Mesendoderm (in vitro differentiated cells): Measurements from ENCODE around the gene POLD2.

Experiments
- DNase-seq: peaks from one replicate; pipeline ENCODE4 v3.0.0; 2013
- H2AK5ac ChIP-seq: 2 replicates; pipeline ENCODE4 v1.6.1; 2013; ENCODE audit warnings: low read length, inconsistent platforms
- H2BK120ac ChIP-seq: 2 replicates; pipeline ENCODE4 v1.6.1; 2013; ENCODE audit warnings: low read depth, mild to moderate bottlenecking, low read length, moderate library complexity, mixed read lengths
- H2BK15ac ChIP-seq: replicated peaks from 2 replicates; pipeline ENCODE4 v1.6.1; 2013; ENCODE audit warnings: low read depth, mild to moderate bottlenecking, moderate library complexity
- H2BK5ac ChIP-seq: 2 replicates; pipeline ENCODE4 v1.6.1; 2013; ENCODE audit warnings: low read length, inconsistent platforms
- H3K18ac ChIP-seq: 2 replicates; pipeline ENCODE4 v1.6.1; 2013; ENCODE audit warnings: mild to moderate bottlenecking, low read length, mixed read lengths
- H3K23ac ChIP-seq: one replicate; pipeline ENCODE4 v1.6.1; 2013; ENCODE audit warnings: low read length
- H3K27ac ChIP-seq: 2 replicates; pipeline ENCODE4 v1.5.1; 2013; ENCODE audit warnings: low read depth, mild to moderate bottlenecking, inconsistent platforms, low read length, moderate library complexity
- H3K27me3 ChIP-seq: 2 replicates; pipeline ENCODE4 v1.6.1; 2013; ENCODE audit warnings: low read length, control low read depth, mild to moderate bottlenecking, inconsistent platforms; ENCODE audit not compliant: insufficient read depth, poor library complexity
- H3K36me3 ChIP-seq: 2 replicates; pipeline ENCODE4 v1.6.1; 2013; ENCODE audit warnings: low read length, inconsistent platforms; ENCODE audit not compliant: control insufficient read depth, insufficient read depth
- H3K4ac ChIP-seq: one replicate; pipeline ENCODE4 v1.6.1; 2013; ENCODE audit warnings: low read depth, mild to moderate bottlenecking, low read length, moderate library complexity
- H3K4me1 ChIP-seq: 2 replicates; pipeline ENCODE4 v1.6.1; 2013; ENCODE audit warnings: low read depth, low read length, inconsistent platforms; ENCODE audit not compliant: control insufficient read depth
- H3K4me2 ChIP-seq: 2 replicates; pipeline ENCODE4 v1.6.1; 2013; ENCODE audit warnings: low read length
- H3K4me3 ChIP-seq: 2 replicates; pipeline ENCODE4 v1.5.1; 2013; ENCODE audit warnings: mild to moderate bottlenecking, low read length
- H3K56ac ChIP-seq: one replicate; pipeline ENCODE4 v1.6.1; 2013; ENCODE audit warnings: low read length
- H3K79me1 ChIP-seq: 2 replicates; pipeline ENCODE4 v1.6.1; 2013; ENCODE audit warnings: low read length, inconsistent platforms
- H3K79me2 ChIP-seq: 2 replicates; pipeline ENCODE4 v1.6.1; 2013; ENCODE audit warnings: mild to moderate bottlenecking, low read length; ENCODE audit not compliant: control insufficient read depth, insufficient read depth
- H3K9ac ChIP-seq: 2 replicates; pipeline ENCODE4 v1.6.1; 2013; ENCODE audit warnings: low read length, inconsistent platforms
- H4K5ac ChIP-seq: one replicate; pipeline ENCODE4 v1.6.1; 2013; ENCODE audit warnings: low read length
- H4K8ac ChIP-seq: one replicate; pipeline ENCODE4 v1.6.1; 2013; ENCODE audit warnings: low read depth, mild to moderate bottlenecking, control low read depth, low read length, moderate library complexity
- WGBS: extraction: QIAGEN DNeasy Blood & Tissue Kit; methylation state at CpG from one replicate; pipeline ENCODE4 v1.1.7; 2013; ENCODE audit warnings: low lambda C conversion rate, missing lambda C conversion rate; ENCODE audit not compliant: insufficient coverage; ENCODE audit errors: extremely low coverage; 5-methylcytosine and 5-hydroxymethylcytosine counted together

Gene POLD2

DNA sequence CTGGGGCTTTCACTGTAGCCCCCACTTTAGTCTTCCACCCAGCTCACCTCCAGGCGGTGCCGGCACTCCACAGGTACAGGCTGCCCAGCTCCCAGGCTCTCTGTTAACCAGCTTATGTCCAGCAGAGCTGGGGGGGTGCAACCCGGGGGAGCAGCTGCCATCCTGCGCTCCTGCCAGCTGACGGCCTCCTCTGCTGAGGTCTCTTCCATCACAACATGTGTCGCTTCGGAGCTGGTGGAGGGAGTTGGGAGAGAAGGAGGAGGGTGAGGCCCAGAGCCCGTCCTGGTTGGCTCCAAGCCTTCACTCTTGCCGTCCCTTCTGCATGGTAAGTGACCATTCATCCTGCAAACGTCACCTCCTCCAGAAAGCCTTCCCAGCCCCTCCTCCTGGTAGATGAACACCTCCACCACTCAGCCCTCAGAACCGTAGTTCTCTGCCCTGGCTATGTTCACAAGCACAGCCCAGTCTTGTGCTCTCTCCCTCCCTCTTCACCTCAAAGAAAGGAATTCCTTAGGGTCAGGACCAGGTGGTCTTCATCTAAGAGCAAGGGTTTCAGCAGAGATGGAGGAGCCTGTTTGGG lies 42.6 kb downstream of the POLD2 start:
- H2BK5ac ChIP-seq = no peak overlapping the region
- H3K36me3 ChIP-seq = peaks cover 3% of the 10 kb centered on the region
- no peak overlapping the region for H3K23ac ChIP-seq
- DNase-seq = no peak
- H3K79me1 ChIP-seq = no peaks in the 10 kb centered on the region
- no peak overlapping the region for H4K5ac ChIP-seq
- no peak overlapping the region for H2AK5ac ChIP-seq
- no peaks in the 10 kb centered on the region for H3K79me2 ChIP-seq
- no peak overlapping the region for H3K9ac ChIP-seq
- no peak overlapping the region for H3K18ac ChIP-seq
- no peak overlapping the region for H3K4me2 ChIP-seq
- no peaks in the 10 kb centered on the region for H3K4me1 ChIP-seq
- H3K27ac ChIP-seq = no peak overlapping the region
- no CpG with 5 or more reads among the region's 11 CpGs for WGBS
- no peak overlapping the region for H3K4ac ChIP-seq
- H2BK15ac ChIP-seq = no peak overlapping the region
- no peak overlapping the region for H3K4me3 ChIP-seq
- H4K8ac ChIP-seq = no peak overlapping the region
- no peak overlapping the region for H3K56ac ChIP-seq
- H3K27me3 ChIP-seq = no peaks in the 10 kb centered on the region
- no peak overlapping the region for H2BK120ac ChIP-seq

DNA sequence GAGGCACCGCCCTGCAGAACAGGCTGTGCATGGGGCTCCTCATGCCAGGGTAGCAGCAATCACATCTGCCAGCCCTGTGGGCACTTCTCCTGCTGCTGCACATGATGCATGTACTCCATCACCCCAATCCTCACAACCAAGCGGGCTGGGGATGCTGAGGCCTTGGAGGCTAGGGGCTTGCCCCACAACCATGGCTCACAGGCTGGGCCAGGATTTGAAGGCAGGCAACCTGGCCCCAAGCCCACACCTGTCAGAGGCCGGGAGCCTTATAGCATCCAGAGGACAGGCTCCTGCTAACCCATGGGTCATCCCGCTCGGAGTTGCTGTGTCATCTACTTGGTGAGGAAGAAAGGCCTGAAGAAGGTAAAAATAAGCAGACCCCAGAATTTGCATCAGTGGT lies 43.2 kb downstream of the POLD2 start:
- H3K18ac ChIP-seq = no peak overlapping the region
- H2AK5ac ChIP-seq = no peak overlapping the region
- H3K4me3 ChIP-seq = no peak overlapping the region
- no peaks in the 10 kb centered on the region for H3K4me1 ChIP-seq
- H2BK15ac ChIP-seq = no peak overlapping the region
- no CpG with 5 or more reads among the region's 5 CpGs for WGBS
- H4K5ac ChIP-seq = no peak overlapping the region
- DNase-seq = no peak
- no peak overlapping the region for H2BK120ac ChIP-seq
- H3K56ac ChIP-seq = no peak overlapping the region
- H3K27ac ChIP-seq = no peak overlapping the region
- H3K79me2 ChIP-seq = no peaks in the 10 kb centered on the region
- H3K27me3 ChIP-seq = no peaks in the 10 kb centered on the region
- no peaks in the 10 kb centered on the region for H3K79me1 ChIP-seq
- H4K8ac ChIP-seq = no peak overlapping the region
- H3K23ac ChIP-seq = no peak overlapping the region
- H3K36me3 ChIP-seq = peaks cover 3% of the 10 kb centered on the region
- no peak overlapping the region for H3K4ac ChIP-seq
- no peak overlapping the region for H3K9ac ChIP-seq
- H2BK5ac ChIP-seq = no peak overlapping the region
- H3K4me2 ChIP-seq = no peak overlapping the region

DNA sequence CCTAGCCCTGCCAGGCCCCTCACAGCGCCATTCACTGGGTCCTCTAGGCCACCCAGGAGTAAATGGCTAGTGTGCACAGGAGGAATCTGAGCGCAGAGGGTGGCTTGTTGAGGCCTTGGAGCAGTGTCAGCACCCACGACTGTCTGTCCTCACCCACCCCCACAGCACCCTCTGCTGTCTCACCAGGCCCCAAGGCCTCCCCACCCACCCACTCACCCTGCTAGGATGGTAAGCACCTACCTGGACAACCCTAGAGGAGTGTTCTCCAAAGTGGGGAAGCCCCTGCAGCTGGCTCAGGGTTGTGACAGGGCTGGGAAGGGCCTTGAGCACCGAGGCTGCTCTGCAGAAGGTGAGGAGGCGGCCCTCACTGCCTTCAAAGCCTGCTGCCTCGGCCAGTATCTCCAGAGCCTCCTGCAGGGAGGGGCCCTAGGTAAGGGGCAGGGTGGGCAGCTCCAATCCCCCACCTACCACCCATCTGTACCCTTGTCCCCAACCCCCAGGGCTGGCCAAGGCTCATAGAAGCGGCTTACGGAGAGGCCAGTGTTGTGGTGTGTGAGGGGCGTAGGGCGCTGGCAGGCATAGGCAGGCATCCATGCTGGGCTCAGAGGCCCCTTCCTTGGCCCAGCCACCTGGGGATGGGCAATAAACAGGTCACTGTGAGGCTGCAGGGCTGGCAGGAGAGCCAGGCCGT lies 43.9 kb downstream of the POLD2 start:
- no CpG with 5 or more reads among the region's 11 CpGs for WGBS
- Histone ChIP-seq H4K5ac (no peak overlapping the region), H3K9ac (no peak overlapping the region), H3K27ac (no peak overlapping the region), H3K56ac (no peak overlapping the region), H3K79me1 (no peaks in the 10 kb centered on the region), H2BK15ac (no peak overlapping the region), H4K8ac (no peak overlapping the region), H3K4me1 (no peaks in the 10 kb centered on the region), H2BK5ac (no peak overlapping the region), H3K36me3 (peaks cover 3% of the 10 kb centered on the region), H3K4me2 (no peak overlapping the region), H2BK120ac (no peak overlapping the region), H3K4ac (no peak overlapping the region), H3K18ac (no peak overlapping the region), H2AK5ac (no peak overlapping the region), H3K23ac (no peak overlapping the region), H3K27me3 (no peaks in the 10 kb centered on the region), H3K4me3 (no peak overlapping the region), H3K79me2 (no peaks in the 10 kb centered on the region)
- DNase-seq = no peak

DNA sequence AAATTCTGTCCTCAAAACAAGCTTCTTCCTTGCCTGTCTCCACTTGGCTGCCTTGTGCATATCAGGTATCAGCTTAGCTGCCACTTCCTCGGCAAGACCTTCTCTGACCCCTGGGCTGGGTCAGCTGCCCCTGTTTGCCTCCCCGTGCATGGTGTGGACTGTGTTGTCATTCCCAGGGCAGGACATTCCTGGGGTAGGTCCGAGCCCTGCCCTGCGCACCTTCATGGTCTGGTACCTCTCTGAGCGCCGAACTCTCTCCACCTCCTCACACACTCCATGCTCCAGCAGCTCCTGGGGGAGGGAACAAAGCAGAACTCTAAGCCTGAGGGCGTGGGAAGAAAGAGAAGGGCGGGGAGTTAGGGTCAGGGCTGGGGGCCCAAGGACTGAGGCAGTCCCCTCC lies 44.8 kb downstream of the POLD2 start:
- no peaks in the 10 kb centered on the region for H3K79me1 ChIP-seq
- H3K79me2 ChIP-seq = no peaks in the 10 kb centered on the region
- H2BK5ac ChIP-seq = no peak overlapping the region
- no peak overlapping the region for H4K8ac ChIP-seq
- H3K36me3 ChIP-seq = peaks cover 3% of the 10 kb centered on the region
- no peak overlapping the region for H3K9ac ChIP-seq
- H2BK15ac ChIP-seq = no peak overlapping the region
- H4K5ac ChIP-seq = no peak overlapping the region
- no peak overlapping the region for H3K23ac ChIP-seq
- H2BK120ac ChIP-seq = no peak overlapping the region
- H3K4me2 ChIP-seq = no peak overlapping the region
- WGBS = no CpG with 5 or more reads among the region's 8 CpGs
- DNase-seq = no peak
- no peak overlapping the region for H3K4ac ChIP-seq
- no peak overlapping the region for H3K27ac ChIP-seq
- H2AK5ac ChIP-seq = no peak overlapping the region
- H3K4me1 ChIP-seq = no peaks in the 10 kb centered on the region
- no peak overlapping the region for H3K4me3 ChIP-seq
- H3K27me3 ChIP-seq = no peaks in the 10 kb centered on the region
- no peak overlapping the region for H3K18ac ChIP-seq
- H3K56ac ChIP-seq = no peak overlapping the region

DNA sequence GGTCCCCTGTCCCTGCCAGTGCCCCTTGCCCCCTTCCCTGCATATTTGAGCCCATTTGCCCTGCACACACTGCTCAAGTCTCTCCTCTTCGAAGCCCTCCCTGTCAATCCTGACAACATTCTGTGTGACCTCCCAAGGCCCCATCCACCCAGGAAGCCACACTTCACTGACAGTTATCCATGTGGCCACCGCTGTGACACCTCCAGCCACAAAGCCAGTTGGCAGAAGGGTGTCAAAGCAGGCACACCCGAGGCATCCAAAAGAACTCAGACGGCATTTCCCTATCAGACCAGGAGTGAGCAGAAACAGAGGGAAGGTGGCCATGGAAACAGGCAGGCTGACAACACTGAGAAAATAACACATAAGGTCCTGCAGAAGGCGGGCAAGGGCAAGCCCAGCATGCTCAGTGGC lies 45.7 kb downstream of the POLD2 start:
- DNase-seq = no peak
- H3K27ac ChIP-seq = no peak overlapping the region
- no peak overlapping the region for H3K4me2 ChIP-seq
- no peak overlapping the region for H2AK5ac ChIP-seq
- H3K18ac ChIP-seq = no peak overlapping the region
- WGBS = no CpG with 5 or more reads among the region's 5 CpGs
- H3K23ac ChIP-seq = no peak overlapping the region
- no peaks in the 10 kb centered on the region for H3K79me1 ChIP-seq
- no peaks in the 10 kb centered on the region for H3K79me2 ChIP-seq
- H3K56ac ChIP-seq = no peak overlapping the region
- H3K27me3 ChIP-seq = no peaks in the 10 kb centered on the region
- H3K9ac ChIP-seq = no peak overlapping the region
- no peak overlapping the region for H4K5ac ChIP-seq
- H3K4me3 ChIP-seq = no peak overlapping the region
- no peak overlapping the region for H2BK15ac ChIP-seq
- no peaks in the 10 kb centered on the region for H3K4me1 ChIP-seq
- no peak overlapping the region for H3K4ac ChIP-seq
- peaks cover 3% of the 10 kb centered on the region for H3K36me3 ChIP-seq
- no peak overlapping the region for H4K8ac ChIP-seq
- H2BK5ac ChIP-seq = no peak overlapping the region
- H2BK120ac ChIP-seq = no peak overlapping the region

DNA sequence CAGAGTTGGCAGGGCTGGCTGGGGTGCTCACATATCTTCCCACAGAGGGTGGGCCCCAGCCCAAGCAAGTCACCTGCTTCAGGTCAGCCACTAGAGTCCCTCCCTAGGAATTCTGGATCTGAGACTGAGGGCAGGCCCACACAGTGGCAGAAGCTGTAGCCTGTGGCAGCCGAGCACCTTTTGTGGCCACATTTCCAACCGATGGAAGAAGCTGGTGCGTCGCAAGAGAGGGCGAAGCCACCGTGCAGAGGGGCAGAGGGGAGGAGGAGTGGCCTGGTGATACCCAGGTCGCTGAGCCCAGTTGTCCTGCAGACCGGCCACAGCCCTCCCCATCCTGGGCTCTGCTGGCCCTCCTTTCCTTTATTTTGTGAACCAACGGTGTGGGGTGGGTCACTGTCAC lies 46.3 kb downstream of the POLD2 start:
- no CpG with 5 or more reads among the region's 9 CpGs for WGBS
- no peak overlapping the region for H3K18ac ChIP-seq
- no peaks in the 10 kb centered on the region for H3K27me3 ChIP-seq
- H3K4me3 ChIP-seq = no peak overlapping the region
- no peak overlapping the region for H3K4ac ChIP-seq
- no peaks in the 10 kb centered on the region for H3K4me1 ChIP-seq
- no peak overlapping the region for H3K4me2 ChIP-seq
- H2BK5ac ChIP-seq = no peak overlapping the region
- no peak overlapping the region for H3K23ac ChIP-seq
- no peak overlapping the region for H4K5ac ChIP-seq
- DNase-seq = no peak
- peaks cover 3% of the 10 kb centered on the region for H3K36me3 ChIP-seq
- no peak overlapping the region for H3K27ac ChIP-seq
- H2BK120ac ChIP-seq = no peak overlapping the region
- H2BK15ac ChIP-seq = no peak overlapping the region
- no peaks in the 10 kb centered on the region for H3K79me2 ChIP-seq
- H4K8ac ChIP-seq = no peak overlapping the region
- H3K9ac ChIP-seq = no peak overlapping the region
- no peak overlapping the region for H3K56ac ChIP-seq
- no peak overlapping the region for H2AK5ac ChIP-seq
- no peaks in the 10 kb centered on the region for H3K79me1 ChIP-seq
